GM19043 (cell line): ENCODE data around the gene STRAP.
"Not testable (repeated sequence)": the region's sequence is repeated elsewhere in the genome, so short reads cannot be mapped to it uniquely, and the experiment has no call there.

Experiments
- ATAC-seq: cut with Tn5 transposase; IDR thresholded peaks from one replicate; pipeline ENCODE4 v1.9.1; 2021; ENCODE audit warnings: low read depth; ENCODE audit not compliant: unreplicated experiment

Gene STRAP

GRCh38 chr12:15918066-15918465 lies 35.9 kb downstream of the STRAP start:
- no peak for ATAC-seq

GRCh38 chr12:15919418-15919817 lies 37.2 kb downstream of the STRAP start:
- ATAC-seq: no peak

GRCh38 chr12:15924956-15925355 lies 42.8 kb downstream of the STRAP start:
- ATAC-seq: no peak

- ATAC-seq: no peak
These were observed 46.2 kb downstream of the STRAP start for GRCh38 chr12:15928346-15928745.

- ATAC-seq: no peak
These were observed 46.8 kb downstream of the STRAP start for GRCh38 chr12:15928870-15929571.

GRCh38 chr12:15931590-15932053 lies 49.4 kb downstream of the STRAP start:
- ATAC-seq: peak; percentile 54

- no peak for ATAC-seq
These were observed 50.1 kb downstream of the STRAP start for GRCh38 chr12:15932327-15932726.

- ATAC-seq: no peak
These were observed 50.8 kb downstream of the STRAP start for GRCh38 chr12:15932971-15933370.

GRCh38 chr12:15933751-15934150 lies 51.6 kb downstream of the STRAP start:
- ATAC-seq: no peak

GRCh38 chr12:15936751-15937150 lies 54.6 kb downstream of the STRAP start:
- ATAC-seq: no peak

GRCh38 chr12:15937902-15938301 lies 55.7 kb downstream of the STRAP start:
- ATAC-seq: no peak

- no peak for ATAC-seq
These were observed 56.9 kb downstream of the STRAP start for GRCh38 chr12:15939111-15939510.

- no peak for ATAC-seq
These were observed 60.3 kb downstream of the STRAP start for GRCh38 chr12:15942475-15942874.

- not testable (repeated sequence) for ATAC-seq
These were observed 61.3 kb downstream of the STRAP start for GRCh38 chr12:15943519-15943918.

- not testable (repeated sequence) for ATAC-seq
These were observed 66.3 kb downstream of the STRAP start for GRCh38 chr12:15948461-15948860.
